Osteoblast (primary cell): Measurements from ENCODE around the gene LCE3B. TPM values are rescaled to one million over a fixed set of nuclear protein-coding genes. Genes with fewer than 3 reads are reported as not detected.

ENCODE experiments used
- DNase-seq: peaks from one replicate; pipeline ENCODE4 v3.0.0; 2011; ENCODE audit warnings: low spot score, mixed read lengths; ENCODE audit not compliant: insufficient read length; ENCODE audit errors: missing footprints
- H2AFZ ChIP-seq: 2 replicates; pipeline ENCODE4 v1.6.0; 2011; ENCODE audit warnings: mild to moderate bottlenecking, low read length
- H3K27ac ChIP-seq: 2 replicates; pipeline ENCODE4 v1.5.1; 2011; ENCODE audit warnings: mild to moderate bottlenecking, low read depth, low read length, moderate library complexity
- H3K27me3 ChIP-seq: 2 replicates; pipeline ENCODE4 v1.6.0; 2012; ENCODE audit warnings: mild to moderate bottlenecking, control low read depth, inconsistent platforms, low read length, moderate library complexity; ENCODE audit not compliant: insufficient read depth
- H3K36me3 ChIP-seq: 2 replicates; pipeline ENCODE4 v1.5.1; 2011; ENCODE audit warnings: mild to moderate bottlenecking, low read length, control low read depth, moderate library complexity; ENCODE audit not compliant: insufficient read depth
- H3K4me1 ChIP-seq: 2 replicates; pipeline ENCODE4 v1.5.1; 2011; ENCODE audit warnings: mild to moderate bottlenecking, low read length, control low read depth, moderate library complexity; ENCODE audit not compliant: insufficient read depth
- H3K4me2 ChIP-seq: 2 replicates; pipeline ENCODE4 v1.6.0; 2011; ENCODE audit warnings: mild to moderate bottlenecking, low read length; ENCODE audit not compliant: insufficient read depth
- H3K4me3 ChIP-seq: fragments of 200-600 bp; sonication (generic); 3 replicates; pipeline ENCODE4 v1.5.1; 2012; ENCODE audit warnings: mild to moderate bottlenecking, low read length, inconsistent platforms; ENCODE audit not compliant: insufficient read depth
- H3K79me2 ChIP-seq: 2 replicates; pipeline ENCODE4 v1.6.0; 2012; ENCODE audit warnings: mild to moderate bottlenecking, low read length, control low read depth, inconsistent platforms; ENCODE audit not compliant: insufficient read depth
- H3K9me3 ChIP-seq: 2 replicates; pipeline ENCODE4 v1.5.1; 2011; ENCODE audit warnings: low read depth, low read length, control low read depth
- H4K20me1 ChIP-seq: 2 replicates; pipeline ENCODE4 v1.6.0; 2012; ENCODE audit warnings: mild to moderate bottlenecking, low read length, control low read depth; ENCODE audit not compliant: insufficient read depth
- total RNA-seq: library from RNA; depleted of rRNA; stranded (reverse); fragments of >200 nt; gene quantifications from 2 replicates; pipeline ENCODE4 v1.2.3, GENCODE V29; 2012
- TF ChIP-seq, protein P1 (sequence below): IDR thresholded peaks from 2 replicates; pipeline ENCODE4 v1.5.1; 2011; ENCODE audit warnings: mild to moderate bottlenecking, low read depth, low read length, moderate library complexity; ENCODE audit errors: extremely low read depth

LCE3B gene
- total RNA-seq, 1 donor = not detected

DNA sequence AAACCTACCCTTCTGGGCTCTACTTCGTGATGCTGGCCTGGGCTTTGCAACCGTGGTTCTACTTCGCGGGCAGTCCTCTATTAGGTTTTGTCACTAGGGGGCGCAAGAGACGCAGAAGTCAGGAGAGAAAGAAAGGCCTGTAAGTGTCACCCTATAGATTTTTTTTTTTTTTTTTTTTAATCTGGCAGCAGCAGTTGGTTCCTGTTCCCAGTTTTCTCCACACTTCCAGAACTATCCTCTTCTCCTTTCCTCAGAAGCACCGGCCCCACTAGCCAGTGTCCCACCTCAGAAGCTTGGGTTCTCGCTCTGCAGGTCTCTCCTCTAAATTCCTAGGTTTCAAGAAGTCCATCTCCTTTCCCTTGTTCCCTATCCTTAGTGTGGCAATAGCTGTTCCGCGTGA is 40.5 kb downstream of the LCE3B start:
- no peak overlapping the region for H3K27ac ChIP-seq
- no peaks in the 10 kb centered on the region for H3K4me1 ChIP-seq
- H3K79me2 ChIP-seq = no peaks in the 10 kb centered on the region
- no peaks in the 10 kb centered on the region for H4K20me1 ChIP-seq
- no peaks in the 10 kb centered on the region for H3K36me3 ChIP-seq
- no peaks in the 10 kb centered on the region for H3K9me3 ChIP-seq
- H3K4me3 ChIP-seq = no peak overlapping the region
- no peak overlapping the region for H3K4me2 ChIP-seq
- peak; percentile 79 for DNase-seq
- TF ChIP-seq, protein P1, sequence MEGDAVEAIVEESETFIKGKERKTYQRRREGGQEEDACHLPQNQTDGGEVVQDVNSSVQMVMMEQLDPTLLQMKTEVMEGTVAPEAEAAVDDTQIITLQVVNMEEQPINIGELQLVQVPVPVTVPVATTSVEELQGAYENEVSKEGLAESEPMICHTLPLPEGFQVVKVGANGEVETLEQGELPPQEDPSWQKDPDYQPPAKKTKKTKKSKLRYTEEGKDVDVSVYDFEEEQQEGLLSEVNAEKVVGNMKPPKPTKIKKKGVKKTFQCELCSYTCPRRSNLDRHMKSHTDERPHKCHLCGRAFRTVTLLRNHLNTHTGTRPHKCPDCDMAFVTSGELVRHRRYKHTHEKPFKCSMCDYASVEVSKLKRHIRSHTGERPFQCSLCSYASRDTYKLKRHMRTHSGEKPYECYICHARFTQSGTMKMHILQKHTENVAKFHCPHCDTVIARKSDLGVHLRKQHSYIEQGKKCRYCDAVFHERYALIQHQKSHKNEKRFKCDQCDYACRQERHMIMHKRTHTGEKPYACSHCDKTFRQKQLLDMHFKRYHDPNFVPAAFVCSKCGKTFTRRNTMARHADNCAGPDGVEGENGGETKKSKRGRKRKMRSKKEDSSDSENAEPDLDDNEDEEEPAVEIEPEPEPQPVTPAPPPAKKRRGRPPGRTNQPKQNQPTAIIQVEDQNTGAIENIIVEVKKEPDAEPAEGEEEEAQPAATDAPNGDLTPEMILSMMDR = peak; percentile 80
- H3K27me3 ChIP-seq = no peaks in the 10 kb centered on the region
- H2AFZ ChIP-seq = no peak overlapping the region

DNA sequence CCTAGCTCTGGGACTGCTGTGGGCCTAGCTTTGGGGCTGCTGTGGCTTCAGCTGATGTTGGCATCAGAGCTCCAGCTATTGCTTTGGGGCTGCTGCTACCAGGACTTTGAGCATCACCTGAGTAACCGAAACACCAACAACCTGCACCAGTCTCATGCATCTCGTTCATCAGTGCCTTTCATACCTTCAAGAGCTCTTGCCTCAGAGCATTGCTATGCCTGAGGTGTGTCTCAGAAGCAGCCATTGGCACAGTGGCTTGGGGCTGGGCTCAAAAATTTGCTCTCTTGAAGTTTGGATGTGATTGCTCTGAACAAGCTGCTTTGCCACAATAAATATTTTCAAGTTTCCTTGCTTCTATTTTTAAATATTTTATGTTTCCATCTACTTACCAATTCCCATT is 42.8 kb downstream of the LCE3B start:
- Histone ChIP-seq H3K27ac (no peak overlapping the region), H2AFZ (no peak overlapping the region), H3K4me1 (no peaks in the 10 kb centered on the region), H3K36me3 (no peaks in the 10 kb centered on the region), H3K79me2 (no peaks in the 10 kb centered on the region), H3K9me3 (no peaks in the 10 kb centered on the region), H4K20me1 (no peaks in the 10 kb centered on the region), H3K27me3 (no peaks in the 10 kb centered on the region), H3K4me3 (no peak overlapping the region), H3K4me2 (no peak overlapping the region)
- TF ChIP-seq, protein P1 = no peak
- DNase-seq = no peak

DNA sequence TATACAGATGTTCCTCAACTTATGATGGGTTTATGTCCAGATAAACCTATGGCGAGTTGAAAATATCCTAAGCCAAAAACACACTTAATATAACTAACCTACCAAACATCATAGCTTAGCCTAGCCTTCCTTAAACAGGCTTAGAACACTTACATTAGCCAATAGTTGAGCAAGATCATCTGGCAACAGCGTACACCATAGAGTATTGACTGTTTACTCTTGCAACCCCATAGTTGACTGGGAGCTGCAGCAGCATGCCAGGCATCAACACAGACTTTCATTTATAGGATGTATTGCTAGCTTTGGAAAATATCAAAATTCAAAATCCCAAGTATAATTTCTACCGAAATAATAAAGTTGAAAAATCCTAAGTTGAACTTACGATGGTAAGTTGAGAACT is 44.1 kb downstream of the LCE3B start:
- no peak overlapping the region for H2AFZ ChIP-seq
- no peaks in the 10 kb centered on the region for H4K20me1 ChIP-seq
- no peak overlapping the region for H3K4me3 ChIP-seq
- no peaks in the 10 kb centered on the region for H3K79me2 ChIP-seq
- H3K4me1 ChIP-seq = no peaks in the 10 kb centered on the region
- no peak overlapping the region for H3K27ac ChIP-seq
- no peak overlapping the region for H3K4me2 ChIP-seq
- DNase-seq = no peak
- H3K36me3 ChIP-seq = no peaks in the 10 kb centered on the region
- TF ChIP-seq, protein P1 = no peak
- H3K9me3 ChIP-seq = no peaks in the 10 kb centered on the region
- no peaks in the 10 kb centered on the region for H3K27me3 ChIP-seq

DNA sequence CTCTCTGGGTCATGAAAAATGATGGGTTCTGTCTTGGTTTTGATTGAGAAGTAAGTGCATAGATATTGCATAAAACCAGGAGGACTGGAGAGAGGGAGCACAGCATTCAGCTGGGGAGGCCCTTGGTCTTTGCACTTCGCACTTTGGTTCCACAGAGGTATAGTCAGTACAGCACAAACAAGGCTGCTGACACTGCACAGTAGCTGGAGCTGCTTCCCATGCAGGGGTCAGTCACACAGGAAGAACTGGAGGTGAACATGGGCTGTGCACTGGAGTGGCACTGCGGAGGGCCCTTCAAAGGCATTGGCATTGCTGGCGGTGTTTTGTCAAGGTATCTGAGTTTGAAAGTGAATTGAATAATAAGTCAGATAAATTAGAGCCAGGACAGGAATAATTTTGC is 45.0 kb downstream of the LCE3B start:
- TF ChIP-seq, protein P1 = no peak
- Histone ChIP-seq H3K4me3 (no peak overlapping the region), H3K4me2 (no peak overlapping the region), H2AFZ (no peak overlapping the region), H3K36me3 (no peaks in the 10 kb centered on the region), H3K27me3 (no peaks in the 10 kb centered on the region), H3K27ac (no peak overlapping the region), H3K4me1 (no peaks in the 10 kb centered on the region), H4K20me1 (no peaks in the 10 kb centered on the region), H3K9me3 (no peaks in the 10 kb centered on the region), H3K79me2 (no peaks in the 10 kb centered on the region)
- DNase-seq = no peak
